HG03095 (cell line): ENCODE results near the gene PHC3.
"Not testable (repeated sequence)": the region's sequence is repeated elsewhere in the genome, so short reads cannot be mapped to it uniquely, and the experiment has no call there.

ENCODE experiments used
- ATAC-seq: cut with Tn5 transposase; IDR thresholded peaks from one replicate; pipeline ENCODE4 v1.9.1; 2021; ENCODE audit warnings: moderate library complexity; ENCODE audit not compliant: unreplicated experiment

The PHC3 gene

DNA sequence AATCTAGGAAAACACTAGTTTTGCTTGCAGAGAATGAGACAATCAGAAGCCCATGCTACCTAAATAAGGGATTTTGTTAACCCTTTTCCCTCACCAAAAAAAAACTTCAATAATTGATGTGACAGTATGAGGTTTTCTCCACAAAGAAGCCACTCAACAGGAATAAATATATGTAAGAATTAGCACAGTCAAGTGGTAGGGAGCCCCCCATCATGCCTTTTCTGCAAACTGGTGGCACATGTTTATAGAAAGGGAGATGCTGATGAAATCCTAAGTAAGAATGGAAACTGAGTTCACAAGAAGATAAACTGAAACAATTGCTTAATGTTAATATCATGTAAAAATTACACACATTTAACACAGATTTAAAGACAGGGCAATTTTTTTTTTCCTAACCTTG lies 51.0 kb downstream of the PHC3 start:
- no peak for ATAC-seq

DNA sequence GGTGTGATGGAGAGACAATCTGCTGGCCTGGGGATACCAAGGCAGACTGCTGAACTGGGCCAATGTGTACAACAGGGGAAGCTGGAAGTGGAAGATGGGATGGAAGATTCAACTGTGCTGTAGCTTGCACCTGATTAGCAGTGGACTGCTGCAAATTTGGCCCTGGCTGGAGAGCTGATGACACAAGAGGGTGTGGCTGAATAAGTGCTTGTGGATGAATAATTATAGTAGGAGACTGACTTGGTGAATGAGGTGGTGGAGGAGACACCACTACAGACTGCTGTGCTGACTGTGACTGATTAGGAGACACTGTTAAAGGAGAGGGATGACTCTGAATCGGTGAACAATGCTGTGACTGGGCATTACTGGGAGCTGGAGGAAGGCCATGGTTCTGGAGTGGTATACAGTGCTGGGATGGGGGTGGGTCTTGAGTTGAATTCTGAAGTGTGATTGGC lies 52.5 kb downstream of the PHC3 start:
- ATAC-seq = peak; percentile 45

DNA sequence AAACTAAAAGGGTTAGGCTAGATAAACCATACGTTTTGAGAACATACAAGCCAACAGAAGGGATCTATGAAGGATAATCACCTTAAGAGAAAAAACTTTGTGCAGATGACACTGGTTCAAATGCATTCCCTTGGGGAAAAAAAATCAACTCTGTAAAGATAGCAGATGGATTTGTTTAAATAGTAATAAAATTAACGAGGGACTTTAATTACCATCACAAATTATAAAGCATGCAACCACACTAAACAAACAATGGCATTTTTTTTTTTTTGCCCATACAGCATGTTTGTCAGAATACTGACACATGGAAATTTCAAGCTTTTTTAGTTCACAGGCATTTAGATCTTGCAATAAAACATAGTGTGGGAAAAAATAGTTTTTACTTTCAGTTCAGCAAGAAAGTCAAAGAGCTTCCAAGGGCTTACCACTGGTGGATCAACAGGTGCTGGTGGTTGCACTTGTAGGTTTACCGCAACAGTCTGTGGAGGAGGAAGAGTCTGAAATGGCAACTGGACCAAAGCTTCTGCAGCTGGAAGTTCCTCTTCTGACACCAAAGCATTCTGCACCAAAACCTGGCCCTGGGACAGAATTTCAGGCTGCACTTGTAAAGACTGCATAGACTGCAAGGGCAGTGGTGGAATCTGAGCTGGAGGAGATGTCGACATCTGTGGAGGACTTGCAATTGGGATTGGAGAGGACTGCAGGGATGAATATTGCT lies 53.1 kb downstream of the PHC3 start:
- ATAC-seq = peak; percentile 89

DNA sequence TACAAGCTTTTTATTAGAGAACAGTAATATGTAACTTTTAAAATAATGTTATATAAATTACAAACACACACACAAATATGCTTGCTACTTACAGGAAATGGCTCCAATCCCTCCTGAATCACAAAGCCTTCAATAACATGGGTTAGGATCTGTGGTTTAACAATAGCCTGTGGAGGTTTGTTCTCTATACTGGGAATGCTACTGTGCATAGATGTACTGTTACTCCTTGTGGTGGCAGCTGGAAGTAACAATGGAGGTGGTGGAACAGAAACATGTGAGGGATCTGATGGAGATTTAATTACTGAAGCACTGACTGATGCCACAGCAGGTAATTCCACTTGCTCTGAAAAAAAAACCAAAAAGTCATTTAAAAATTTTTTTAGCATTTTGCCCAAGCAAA lies 64.4 kb downstream of the PHC3 start:
- no peak for ATAC-seq

DNA sequence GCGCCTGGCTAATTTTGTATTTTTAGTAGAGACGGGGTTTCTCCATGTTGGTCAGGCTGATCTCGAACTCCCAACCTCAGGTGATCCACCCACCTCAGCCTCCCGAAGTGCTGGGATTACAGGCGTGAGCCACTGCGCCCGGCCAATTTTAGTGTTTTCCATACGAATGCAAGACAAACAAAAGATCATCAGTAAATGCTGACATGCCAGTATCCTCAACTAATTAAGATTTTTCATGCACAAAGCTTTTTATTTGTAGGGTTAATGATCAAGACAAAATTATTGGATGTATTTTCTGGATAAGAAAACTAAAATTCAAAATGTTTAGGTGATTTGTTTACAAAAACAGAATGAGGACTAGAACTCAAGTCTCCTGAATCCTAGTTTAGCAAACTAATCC lies 67.4 kb downstream of the PHC3 start:
- not testable (repeated sequence) for ATAC-seq

DNA sequence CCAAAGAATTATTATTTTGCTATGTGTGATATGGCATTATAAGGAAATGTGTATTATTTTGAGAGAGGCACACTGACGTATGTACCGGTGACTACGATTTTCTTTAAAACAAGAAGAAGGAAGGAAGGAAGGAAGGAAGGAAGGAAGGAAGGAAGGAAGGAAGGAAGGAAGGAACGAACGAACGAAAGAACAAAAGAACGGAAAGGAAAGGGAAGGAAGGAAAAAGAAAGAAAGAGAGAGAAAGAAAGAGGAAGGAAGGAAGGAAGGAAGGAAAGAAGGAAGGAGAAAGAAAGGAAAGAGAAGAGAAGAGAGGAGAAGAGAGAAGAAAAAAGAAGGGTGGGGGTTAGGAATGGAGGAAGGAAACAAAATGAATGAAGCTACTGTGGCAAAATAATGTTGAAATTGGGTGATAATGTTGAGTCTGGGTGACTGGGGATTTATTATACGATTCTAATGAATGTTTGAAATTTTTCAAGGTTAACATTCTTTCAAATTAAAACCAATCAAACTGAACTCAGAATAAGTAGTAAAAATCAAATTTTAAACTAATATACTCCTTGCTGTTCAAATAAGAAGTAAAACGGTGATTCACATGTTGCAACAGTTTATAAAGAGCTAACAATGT lies 70.3 kb downstream of the PHC3 start:
- ATAC-seq = no peak

DNA sequence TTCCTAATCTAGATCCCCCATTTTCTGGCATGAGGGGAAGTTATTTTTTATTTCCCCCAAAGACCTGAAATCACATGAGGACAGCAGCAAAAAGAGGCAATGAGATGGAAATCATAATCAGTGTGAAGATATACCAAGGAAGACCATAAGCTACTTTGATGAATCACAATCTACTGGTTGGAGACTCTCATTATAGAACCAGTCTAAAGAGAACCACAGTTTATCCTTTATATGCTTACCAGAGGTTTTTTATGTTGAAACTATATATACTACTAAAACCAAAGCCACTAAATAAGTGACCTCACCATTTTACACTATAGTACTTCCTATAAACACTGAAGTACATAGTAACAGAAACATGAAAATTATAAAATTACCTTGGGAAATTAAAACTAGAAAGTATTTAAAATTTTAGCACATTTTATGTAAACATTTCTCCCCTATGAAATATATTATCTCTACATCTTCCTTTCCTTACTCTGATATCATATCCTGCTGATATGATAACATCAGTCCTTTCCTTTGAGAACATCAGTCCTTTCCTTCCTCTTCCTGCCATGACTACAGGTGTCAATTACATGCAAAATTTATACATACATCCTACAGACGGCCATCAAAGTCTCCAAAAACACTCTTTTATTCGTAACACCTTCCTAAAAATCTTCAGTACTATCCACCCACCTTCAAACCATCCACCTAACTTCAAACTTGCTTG lies 71.8 kb downstream of the PHC3 start:
- ATAC-seq = no peak

DNA sequence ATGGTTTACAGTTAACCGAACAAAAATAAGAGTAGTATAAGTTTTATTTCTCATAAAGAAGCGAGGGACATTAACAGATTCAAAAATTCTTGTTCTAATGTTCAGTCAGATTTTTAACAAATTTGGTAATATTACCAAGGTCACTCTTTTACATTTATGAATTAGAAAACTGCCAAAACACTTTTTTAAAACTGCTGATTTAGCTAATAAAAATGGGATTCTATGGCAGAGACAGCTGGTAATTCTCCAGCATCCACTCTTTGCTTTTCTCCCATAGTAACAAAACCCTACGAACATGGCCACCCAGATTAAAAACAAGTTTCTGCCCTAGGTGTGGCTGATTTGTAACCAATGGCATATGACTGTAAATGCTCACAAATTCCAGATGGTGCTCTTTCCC lies 72.6 kb downstream of the PHC3 start:
- no peak for ATAC-seq

DNA sequence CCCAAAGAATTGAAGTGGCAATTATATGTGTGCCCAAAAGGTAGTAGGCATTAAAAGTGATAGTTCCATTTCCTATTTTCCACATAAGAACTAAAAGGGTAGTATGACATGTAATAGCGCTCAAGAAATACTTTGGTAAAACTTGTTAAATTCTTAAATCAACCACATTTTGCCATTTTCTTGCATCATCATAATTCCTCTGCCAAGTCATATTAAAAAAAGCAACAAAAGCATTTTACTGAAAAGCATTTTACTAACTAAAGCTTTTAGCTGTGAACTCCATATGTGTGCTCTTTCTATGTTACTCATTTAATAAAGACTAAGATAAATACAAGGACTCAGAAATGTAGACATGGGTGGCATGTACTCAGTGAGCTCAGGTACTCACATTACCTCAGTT lies 73.6 kb downstream of the PHC3 start:
- ATAC-seq = no peak

DNA sequence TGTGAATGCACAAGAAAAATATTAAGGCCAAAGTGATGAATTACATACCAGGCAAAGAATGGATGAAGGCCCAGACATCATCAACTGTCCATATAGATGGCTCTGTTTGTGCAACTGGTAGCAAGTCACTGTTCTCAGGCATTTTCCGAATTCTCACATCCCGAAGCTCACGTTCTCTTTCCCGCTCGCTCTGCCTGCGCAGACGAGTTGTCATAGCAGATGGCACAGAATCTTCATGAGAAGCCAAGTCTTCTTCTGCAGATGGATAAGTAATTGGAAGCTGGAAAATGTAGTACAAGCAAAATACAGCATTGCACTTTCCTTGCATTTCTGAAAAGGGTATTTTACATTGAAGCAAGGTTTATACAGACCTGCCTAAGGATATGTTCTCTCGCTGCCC lies 79.1 kb downstream of the PHC3 start:
- no peak for ATAC-seq

DNA sequence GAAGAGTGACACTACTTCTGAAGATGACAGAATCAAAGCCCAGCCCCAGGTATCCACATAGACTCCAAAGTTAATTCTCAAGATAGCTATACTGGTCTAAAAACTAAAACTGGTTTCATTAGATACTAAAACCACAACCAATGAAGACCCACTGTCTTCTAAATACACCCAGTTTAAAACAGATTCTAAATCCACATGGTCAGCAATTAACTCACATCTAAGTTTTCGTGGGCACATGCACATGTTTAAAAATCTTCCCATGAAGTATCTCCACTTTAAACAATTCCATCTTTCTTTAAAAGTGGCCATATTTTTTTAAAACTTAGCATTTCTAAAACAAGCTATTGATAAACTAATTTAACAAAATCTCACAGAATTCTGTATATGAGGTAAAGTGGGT lies 80.6 kb downstream of the PHC3 start:
- no peak for ATAC-seq

DNA sequence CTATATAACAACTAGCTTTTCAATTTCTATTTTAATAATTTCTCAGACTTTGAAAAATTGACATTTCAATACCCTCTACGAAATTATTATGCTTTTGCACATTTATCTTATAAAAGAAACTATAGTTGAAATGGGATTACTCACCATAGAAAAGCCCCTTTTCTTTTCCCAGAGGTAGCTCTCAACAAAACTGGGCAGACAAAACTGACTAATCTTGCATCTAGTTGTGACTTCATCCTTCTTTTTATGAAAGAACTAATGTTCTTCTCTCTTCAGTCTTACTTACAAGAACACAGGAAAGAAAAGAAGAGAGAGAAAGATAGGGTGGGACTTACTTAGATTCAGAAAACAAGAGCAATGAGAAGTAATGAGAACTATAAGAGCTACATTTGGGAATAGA lies 82.8 kb downstream of the PHC3 start:
- ATAC-seq = no peak

DNA sequence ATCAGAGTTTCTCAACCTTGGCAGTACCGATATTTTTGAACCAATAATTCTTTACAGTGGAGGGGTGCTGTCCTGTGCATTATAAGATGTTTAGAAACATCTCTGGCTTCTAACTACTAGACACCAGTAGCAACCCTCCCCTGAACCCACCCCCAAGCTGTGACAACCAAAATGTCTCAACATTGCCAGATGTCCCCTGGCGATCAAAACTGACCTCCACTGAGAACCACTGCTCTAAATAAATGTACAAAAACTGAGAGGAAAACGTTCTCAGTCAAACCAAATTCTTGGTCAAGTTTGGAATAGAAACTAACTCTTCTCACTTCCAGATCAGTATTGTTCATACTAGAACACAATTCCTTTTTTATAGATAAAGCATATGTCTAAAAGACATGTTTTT lies 85.2 kb downstream of the PHC3 start:
- ATAC-seq = no peak

DNA sequence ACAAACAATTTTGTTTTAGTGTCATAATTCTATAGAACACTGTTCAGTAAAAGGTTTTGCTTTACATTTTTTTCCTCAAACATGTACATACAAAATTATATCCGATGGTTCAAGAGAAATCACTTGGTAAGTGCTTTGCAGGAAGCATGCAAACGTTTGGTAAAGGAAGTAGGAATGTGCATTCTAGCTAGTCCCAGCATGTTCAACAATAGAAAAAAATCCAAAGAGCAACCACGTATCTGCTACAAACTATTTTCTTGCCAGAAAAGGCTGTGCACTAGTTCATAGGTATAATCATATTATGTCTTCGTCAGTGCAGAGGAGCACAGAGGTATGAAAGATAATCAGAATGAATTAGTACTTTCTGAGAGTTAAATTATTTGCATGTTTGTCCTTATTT lies 85.8 kb downstream of the PHC3 start:
- no peak for ATAC-seq

DNA sequence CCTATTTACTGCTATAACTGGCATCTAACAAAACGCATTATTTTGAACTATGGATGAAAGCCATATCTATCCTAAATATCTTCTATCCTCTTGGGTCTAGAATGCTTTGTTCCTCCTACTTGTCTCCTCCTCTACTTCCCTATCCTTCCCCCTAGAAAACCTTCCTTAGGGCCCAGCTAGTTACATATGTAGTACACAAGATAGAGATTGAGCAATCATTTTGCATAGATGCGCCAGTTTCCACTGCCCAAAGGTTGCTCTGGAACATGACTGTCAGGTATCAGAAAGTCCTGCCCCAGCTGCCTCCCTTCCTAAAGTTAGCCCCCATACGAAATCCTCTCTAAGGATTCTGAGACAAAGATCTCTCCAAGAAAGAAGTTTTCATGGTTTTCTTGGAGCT lies 88.6 kb downstream of the PHC3 start:
- ATAC-seq = no peak

DNA sequence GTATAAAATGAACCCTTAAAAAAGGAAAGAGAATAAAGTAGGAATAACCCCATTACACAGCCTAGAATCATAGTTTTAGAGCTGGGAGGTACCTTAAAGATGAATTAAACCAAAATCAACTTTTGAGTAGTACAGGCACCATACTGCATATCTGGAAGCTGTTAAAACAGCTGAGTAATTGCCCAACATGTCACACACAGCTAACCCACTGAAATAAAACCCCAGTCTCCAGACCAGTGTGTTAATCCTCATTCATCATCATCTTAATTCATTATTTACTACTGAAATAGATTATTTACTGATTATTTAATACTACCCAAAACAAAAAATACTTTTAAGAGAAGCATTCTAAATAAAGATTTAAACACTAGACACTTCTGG lies 90.9 kb downstream of the PHC3 start:
- ATAC-seq = no peak

DNA sequence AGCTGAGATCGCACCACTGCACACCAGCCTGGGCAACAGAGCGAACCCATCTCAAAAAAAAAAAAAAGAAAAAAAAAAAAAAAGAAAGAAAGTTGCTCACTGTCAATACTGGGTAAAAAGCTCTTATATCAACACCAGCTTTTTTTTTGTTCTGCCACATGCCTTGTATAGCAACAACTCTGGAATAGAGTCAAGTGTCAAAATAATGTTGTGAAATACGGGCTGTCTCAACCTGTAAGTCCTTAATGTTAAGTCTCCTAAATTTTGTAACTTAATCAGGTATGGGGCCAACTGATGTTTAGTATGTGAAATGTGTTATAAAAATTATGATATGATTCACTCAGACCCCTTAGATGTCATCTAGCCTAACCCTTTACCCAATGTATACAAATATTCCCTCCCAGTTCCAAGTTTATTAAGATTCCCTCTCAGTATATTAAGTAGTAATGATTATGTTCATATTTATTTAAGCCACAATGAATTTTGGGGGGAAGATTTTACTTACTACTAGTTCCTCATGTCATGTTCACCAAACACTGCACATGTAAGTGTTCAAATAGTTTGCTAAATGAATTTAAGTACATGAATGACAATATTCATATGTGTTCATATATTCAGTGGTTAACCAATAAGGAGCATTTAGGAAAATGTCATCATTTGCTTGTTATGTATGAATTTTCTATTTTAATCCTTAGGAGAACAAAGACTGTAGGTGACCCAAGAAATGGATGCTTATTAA lies 91.5 kb downstream of the PHC3 start:
- ATAC-seq = no peak

DNA sequence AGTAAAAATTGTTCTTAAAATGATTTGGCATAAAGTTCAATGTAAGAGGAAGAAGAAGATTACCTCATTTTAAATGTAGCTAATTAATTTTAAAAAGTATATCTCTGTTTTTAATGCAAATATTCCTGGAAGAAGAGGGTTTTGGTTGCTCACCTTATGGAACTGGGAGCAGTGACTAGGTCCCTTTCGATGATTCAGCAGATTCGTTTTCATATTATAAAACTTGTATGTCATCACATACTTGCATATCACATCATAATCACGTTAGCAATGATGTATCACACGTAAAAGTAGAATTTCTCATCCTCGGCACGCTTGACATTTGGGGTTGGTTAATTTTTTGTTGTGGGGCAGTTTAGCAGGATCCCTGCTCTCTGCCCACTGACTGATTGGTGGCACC lies 96.1 kb downstream of the PHC3 start:
- ATAC-seq = no peak

DNA sequence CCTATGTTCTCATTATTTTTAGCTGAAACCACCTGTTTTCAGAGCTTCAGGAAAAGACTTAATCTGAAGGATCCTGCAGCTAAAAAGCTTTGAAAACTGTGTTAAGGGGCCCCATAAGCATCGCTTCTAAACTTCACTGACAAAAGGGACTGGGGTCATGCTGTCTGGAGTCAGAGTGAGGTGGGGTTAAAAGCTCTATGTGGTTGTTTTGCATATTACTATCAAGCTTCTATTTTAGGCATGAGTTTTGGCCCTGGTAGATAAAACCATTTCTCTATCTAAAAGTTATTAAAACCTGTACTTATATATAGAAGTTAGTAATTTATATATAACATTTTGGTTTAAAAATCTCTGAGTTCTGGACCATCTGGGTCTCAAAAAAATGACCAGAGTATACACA lies 98.2 kb downstream of the PHC3 start:
- ATAC-seq = no peak

DNA sequence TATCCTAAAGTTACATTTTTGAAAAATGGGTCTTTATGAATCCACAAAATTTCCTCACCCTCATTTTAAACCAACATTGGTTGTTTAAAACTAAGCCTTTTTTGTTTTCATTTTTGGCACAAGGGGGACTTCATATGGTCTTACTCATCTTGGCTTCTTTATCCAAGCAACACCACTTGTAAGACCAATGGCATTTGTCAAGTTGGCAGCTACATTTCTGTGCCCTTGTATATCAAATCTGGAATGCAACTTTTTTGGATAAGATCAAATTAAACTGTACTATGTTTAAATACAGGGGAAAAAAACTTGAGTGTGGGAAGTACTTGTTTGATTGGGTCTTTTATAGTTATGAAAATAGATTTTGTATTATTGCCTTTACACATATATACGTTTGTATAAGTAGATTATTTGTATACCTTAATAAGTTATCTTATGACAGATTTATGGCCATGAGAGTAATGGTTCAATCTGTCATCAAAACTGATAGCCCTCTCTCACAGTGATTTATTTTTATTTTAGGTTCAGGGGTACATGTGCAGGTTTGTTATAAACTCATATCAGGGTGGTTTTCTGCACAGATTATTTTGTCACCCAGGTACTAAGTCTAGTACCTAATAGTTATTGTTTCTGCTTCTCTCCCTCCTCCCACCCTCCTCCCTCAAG lies 100.3 kb downstream of the PHC3 start:
- no peak for ATAC-seq

DNA sequence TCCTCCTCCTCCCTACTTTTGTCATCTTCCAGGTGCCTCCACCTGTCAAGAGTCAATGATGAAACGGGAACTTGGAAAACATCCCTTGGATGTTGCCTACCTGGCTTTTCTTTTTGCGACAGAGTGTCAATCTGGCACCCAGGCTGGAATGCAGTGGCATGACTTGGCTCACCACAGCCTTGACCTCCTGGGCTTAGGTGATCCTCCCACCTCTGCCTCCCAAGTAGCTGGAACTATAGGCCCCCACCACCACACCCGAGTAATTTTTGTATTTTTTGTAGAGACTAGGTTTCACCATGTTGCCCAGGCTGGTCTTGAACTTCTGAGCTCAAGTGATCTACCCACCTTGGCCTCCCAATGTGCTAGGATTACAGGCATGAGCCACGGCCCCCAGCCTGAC lies 100.9 kb downstream of the PHC3 start:
- ATAC-seq = no peak
